K562 (cell line): ENCODE data around the gene CAVIN1. TPM values are rescaled to one million over a fixed set of nuclear protein-coding genes. Genes with fewer than 3 reads are reported as not detected.

Experiments used
- FOXJ2 ChIP-seq: fragments of 200-800 bp; sonication (Bioruptor generic); IDR thresholded peaks from 2 replicates; pipeline ENCODE4 v1.6.1; 2016; ENCODE audit warnings: missing genetic modification characterization, missing compliant biosample characterization
- MBD2 ChIP-seq: sonication (generic); IDR thresholded peaks from 2 replicates; pipeline ENCODE4 v1.6.1; 2016; ENCODE audit warnings: low read depth, borderline replicate concordance
- polyA plus RNA-seq, 8 experiments: library from polyadenylated mRNA; depleted of rRNA in 4 of 8; stranded (reverse) in 5 of 8; unstranded in 3 of 8; fragments of >200 nt; fragmentation: Nextera tagmentation in 2 of 8; fragmentation: Illumina TruSeq in 1 of 8; extraction: Ambion mirVana in 2 of 8; extraction: Trizol in 1 of 8; gene quantifications; 2 replicates each; pipeline versions ENCODE4 v1.2.1 to v1.2.3, GENCODE V29; 2011 to 2014; ENCODE audit warnings: inconsistent platforms in 1 of 8, missing spikeins in 1 of 8
- total RNA-seq, 7 experiments: library from RNA; depleted of rRNA in 6 of 7; stranded (reverse); fragments of >200 nt in 6 of 7; fragmentation: Illumina TruSeq in 2 of 7; extraction: Trizol in 2 of 7; gene quantifications; 2 replicates each; pipeline versions ENCODE4 v1.2.1 to v1.2.3, GENCODE V29; 2011 to 2021; ENCODE audit warnings: low replicate concordance in 1 of 7
- TF ChIP-seq, protein P1 (sequence below): fragments of 450-650 bp; IDR thresholded peaks from 2 replicates; pipeline ENCODE4 v1.6.1; 2016; ENCODE audit warnings: mild to moderate bottlenecking, moderate library complexity
- TF ChIP-seq, protein P2 (sequence below): sonication (generic); formaldehyde crosslinking; IDR thresholded peaks from 2 replicates; pipeline ENCODE4 v1.8.0; 2022; ENCODE audit warnings: mild to moderate bottlenecking, missing genetic modification reagents
- TF ChIP-seq, protein P3 (sequence below): fragments of 250-450 bp; sonication (Bioruptor Pico); IDR thresholded peaks from 2 replicates; pipeline ENCODE4 v1.8.0; 2021; ENCODE audit warnings: moderate library complexity, mild to moderate bottlenecking, inconsistent platforms
- TF ChIP-seq, protein P4 (sequence below): fragments of 250-450 bp; sonication (Bioruptor Pico); IDR thresholded peaks from 2 replicates; pipeline ENCODE4 v1.8.0; 2022; ENCODE audit warnings: inconsistent platforms, mild to moderate bottlenecking, moderate library complexity, borderline replicate concordance

CAVIN1 gene
- total and polyA plus RNA-seq, 9 of the 15 experiments (the other 6 are each of a cell fraction or from before 2014, with no cell fraction given), result 6.8 to 162 (median 74.5) TPM

DNA sequence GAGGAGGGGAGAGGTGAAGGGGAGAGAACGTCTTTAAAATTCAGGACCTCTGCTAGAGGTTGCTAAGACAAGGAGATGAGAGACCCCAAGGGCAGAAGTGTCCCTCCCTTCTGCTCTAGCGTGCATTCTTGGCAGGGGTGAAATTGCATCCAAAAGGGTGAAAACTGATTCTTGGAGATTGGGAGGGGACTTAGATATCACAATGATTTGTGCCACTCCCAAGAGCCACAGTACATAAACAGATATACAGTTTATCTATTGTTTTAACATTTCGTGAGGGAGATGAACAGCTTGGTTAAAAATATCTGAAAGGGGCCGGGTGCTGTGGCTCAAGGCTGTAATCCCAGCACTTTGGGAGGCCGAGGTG is 12.8 kb downstream of the CAVIN1 start (continued):
- TF ChIP-seq, protein P1, sequence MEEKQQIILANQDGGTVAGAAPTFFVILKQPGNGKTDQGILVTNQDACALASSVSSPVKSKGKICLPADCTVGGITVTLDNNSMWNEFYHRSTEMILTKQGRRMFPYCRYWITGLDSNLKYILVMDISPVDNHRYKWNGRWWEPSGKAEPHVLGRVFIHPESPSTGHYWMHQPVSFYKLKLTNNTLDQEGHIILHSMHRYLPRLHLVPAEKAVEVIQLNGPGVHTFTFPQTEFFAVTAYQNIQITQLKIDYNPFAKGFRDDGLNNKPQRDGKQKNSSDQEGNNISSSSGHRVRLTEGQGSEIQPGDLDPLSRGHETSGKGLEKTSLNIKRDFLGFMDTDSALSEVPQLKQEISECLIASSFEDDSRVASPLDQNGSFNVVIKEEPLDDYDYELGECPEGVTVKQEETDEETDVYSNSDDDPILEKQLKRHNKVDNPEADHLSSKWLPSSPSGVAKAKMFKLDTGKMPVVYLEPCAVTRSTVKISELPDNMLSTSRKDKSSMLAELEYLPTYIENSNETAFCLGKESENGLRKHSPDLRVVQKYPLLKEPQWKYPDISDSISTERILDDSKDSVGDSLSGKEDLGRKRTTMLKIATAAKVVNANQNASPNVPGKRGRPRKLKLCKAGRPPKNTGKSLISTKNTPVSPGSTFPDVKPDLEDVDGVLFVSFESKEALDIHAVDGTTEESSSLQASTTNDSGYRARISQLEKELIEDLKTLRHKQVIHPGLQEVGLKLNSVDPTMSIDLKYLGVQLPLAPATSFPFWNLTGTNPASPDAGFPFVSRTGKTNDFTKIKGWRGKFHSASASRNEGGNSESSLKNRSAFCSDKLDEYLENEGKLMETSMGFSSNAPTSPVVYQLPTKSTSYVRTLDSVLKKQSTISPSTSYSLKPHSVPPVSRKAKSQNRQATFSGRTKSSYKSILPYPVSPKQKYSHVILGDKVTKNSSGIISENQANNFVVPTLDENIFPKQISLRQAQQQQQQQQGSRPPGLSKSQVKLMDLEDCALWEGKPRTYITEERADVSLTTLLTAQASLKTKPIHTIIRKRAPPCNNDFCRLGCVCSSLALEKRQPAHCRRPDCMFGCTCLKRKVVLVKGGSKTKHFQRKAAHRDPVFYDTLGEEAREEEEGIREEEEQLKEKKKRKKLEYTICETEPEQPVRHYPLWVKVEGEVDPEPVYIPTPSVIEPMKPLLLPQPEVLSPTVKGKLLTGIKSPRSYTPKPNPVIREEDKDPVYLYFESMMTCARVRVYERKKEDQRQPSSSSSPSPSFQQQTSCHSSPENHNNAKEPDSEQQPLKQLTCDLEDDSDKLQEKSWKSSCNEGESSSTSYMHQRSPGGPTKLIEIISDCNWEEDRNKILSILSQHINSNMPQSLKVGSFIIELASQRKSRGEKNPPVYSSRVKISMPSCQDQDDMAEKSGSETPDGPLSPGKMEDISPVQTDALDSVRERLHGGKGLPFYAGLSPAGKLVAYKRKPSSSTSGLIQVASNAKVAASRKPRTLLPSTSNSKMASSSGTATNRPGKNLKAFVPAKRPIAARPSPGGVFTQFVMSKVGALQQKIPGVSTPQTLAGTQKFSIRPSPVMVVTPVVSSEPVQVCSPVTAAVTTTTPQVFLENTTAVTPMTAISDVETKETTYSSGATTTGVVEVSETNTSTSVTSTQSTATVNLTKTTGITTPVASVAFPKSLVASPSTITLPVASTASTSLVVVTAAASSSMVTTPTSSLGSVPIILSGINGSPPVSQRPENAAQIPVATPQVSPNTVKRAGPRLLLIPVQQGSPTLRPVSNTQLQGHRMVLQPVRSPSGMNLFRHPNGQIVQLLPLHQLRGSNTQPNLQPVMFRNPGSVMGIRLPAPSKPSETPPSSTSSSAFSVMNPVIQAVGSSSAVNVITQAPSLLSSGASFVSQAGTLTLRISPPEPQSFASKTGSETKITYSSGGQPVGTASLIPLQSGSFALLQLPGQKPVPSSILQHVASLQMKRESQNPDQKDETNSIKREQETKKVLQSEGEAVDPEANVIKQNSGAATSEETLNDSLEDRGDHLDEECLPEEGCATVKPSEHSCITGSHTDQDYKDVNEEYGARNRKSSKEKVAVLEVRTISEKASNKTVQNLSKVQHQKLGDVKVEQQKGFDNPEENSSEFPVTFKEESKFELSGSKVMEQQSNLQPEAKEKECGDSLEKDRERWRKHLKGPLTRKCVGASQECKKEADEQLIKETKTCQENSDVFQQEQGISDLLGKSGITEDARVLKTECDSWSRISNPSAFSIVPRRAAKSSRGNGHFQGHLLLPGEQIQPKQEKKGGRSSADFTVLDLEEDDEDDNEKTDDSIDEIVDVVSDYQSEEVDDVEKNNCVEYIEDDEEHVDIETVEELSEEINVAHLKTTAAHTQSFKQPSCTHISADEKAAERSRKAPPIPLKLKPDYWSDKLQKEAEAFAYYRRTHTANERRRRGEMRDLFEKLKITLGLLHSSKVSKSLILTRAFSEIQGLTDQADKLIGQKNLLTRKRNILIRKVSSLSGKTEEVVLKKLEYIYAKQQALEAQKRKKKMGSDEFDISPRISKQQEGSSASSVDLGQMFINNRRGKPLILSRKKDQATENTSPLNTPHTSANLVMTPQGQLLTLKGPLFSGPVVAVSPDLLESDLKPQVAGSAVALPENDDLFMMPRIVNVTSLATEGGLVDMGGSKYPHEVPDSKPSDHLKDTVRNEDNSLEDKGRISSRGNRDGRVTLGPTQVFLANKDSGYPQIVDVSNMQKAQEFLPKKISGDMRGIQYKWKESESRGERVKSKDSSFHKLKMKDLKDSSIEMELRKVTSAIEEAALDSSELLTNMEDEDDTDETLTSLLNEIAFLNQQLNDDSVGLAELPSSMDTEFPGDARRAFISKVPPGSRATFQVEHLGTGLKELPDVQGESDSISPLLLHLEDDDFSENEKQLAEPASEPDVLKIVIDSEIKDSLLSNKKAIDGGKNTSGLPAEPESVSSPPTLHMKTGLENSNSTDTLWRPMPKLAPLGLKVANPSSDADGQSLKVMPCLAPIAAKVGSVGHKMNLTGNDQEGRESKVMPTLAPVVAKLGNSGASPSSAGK, result no peak
- TF ChIP-seq, protein P2, sequence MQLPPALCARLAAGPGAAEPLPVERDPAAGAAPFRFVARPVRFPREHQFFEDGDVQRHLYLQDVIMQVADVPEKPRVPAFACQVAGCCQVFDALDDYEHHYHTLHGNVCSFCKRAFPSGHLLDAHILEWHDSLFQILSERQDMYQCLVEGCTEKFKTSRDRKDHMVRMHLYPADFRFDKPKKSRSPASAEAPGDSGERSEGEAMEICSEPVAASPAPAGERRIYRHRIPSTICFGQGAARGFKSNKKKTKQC (CRISPR knock-in tag), result no peak
- TF ChIP-seq MBD2 (no peak), FOXJ2 (tag) (no peak)
- TF ChIP-seq, protein P3, sequence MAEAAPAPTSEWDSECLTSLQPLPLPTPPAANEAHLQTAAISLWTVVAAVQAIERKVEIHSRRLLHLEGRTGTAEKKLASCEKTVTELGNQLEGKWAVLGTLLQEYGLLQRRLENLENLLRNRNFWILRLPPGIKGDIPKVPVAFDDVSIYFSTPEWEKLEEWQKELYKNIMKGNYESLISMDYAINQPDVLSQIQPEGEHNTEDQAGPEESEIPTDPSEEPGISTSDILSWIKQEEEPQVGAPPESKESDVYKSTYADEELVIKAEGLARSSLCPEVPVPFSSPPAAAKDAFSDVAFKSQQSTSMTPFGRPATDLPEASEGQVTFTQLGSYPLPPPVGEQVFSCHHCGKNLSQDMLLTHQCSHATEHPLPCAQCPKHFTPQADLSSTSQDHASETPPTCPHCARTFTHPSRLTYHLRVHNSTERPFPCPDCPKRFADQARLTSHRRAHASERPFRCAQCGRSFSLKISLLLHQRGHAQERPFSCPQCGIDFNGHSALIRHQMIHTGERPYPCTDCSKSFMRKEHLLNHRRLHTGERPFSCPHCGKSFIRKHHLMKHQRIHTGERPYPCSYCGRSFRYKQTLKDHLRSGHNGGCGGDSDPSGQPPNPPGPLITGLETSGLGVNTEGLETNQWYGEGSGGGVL, result no peak
- TF ChIP-seq, protein P4, sequence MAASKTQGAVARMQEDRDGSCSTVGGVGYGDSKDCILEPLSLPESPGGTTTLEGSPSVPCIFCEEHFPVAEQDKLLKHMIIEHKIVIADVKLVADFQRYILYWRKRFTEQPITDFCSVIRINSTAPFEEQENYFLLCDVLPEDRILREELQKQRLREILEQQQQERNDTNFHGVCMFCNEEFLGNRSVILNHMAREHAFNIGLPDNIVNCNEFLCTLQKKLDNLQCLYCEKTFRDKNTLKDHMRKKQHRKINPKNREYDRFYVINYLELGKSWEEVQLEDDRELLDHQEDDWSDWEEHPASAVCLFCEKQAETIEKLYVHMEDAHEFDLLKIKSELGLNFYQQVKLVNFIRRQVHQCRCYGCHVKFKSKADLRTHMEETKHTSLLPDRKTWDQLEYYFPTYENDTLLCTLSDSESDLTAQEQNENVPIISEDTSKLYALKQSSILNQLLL (CRISPR knock-in tag), result no peak
